Left lung (tissue), 10 donors: Measurements from ENCODE around the gene RNASEH2A. TPM values are rescaled to one million over a fixed set of nuclear protein-coding genes. Genes with fewer than 3 reads are reported as not detected.

Experiments
- ATAC-seq: fragments of 200-7000 bp; cut with Tn5 transposase; one replicate; pipeline ENCODE4 v1.9.1; 2020; ENCODE audit warnings: moderate library complexity
- DNase-seq, 4 donors: peaks; one replicate each; pipeline ENCODE4 v3.0.0-alpha.2; 2013 to 2020
- H3K27ac ChIP-seq, 2 donors: fragments of 200-600 bp; sonication (generic) in 1 of 2; one replicate each; pipeline versions ENCODE4 v1.5.0 to v1.8.0; 2020 to 2021
- H3K27me3 ChIP-seq, 2 donors: fragments of 200-600 bp; sonication (generic) in 1 of 2; one replicate each; pipeline versions ENCODE4 v1.5.0 to v1.8.0; 2020 to 2021
- H3K36me3 ChIP-seq, 2 donors: fragments of 200-600 bp; sonication (generic) in 1 of 2; one replicate each; pipeline versions ENCODE4 v1.5.0 to v1.8.0; 2020 to 2021
- H3K4me1 ChIP-seq, 2 donors: fragments of 200-600 bp; one replicate each; pipeline ENCODE4 v1.8.0; 2021
- H3K4me3 ChIP-seq, 2 donors: fragments of 200-600 bp; sonication (generic) in 1 of 2; one replicate each; pipeline versions ENCODE4 v1.5.0 to v1.8.0; 2020 to 2021; ENCODE audit warnings: mild to moderate bottlenecking in 1 of 2
- H3K9me3 ChIP-seq, 2 donors: fragments of 200-600 bp; sonication (generic) in 1 of 2; one replicate each; pipeline versions ENCODE4 v1.5.0 to v1.8.0; 2020 to 2021
- CTCF ChIP-seq, 2 donors: fragments of 200-600 bp; sonication (generic) in 1 of 2; IDR thresholded peaks; one replicate each; pipeline versions ENCODE4 v1.5.0 to v1.8.0; 2021; ENCODE audit warnings: antibody characterized with exemption in 2 of 2
- intact Hi-C, 2 donors: fragments of 100-400 bp; cut with DNase I; formaldehyde crosslinking; loops; one replicate each; pipeline versions ENCODE4 v1.11.2 to v1.14.2; 2022
- polyA plus RNA-seq, 6 donors: library from polyadenylated mRNA; unstranded; fragments of 120-200 nt; gene quantifications; one replicate each; pipeline ENCODE4 v1.2.1, GENCODE V29; 2013; ENCODE audit not compliant: insufficient read length in 6 of 6
- total RNA-seq, 2 donors: library from RNA; stranded (reverse); fragmentation: NEBNext Ultra II Directional; extraction: Animal tissue kit (Norgen Biotek cat#: 25700); gene quantifications; one replicate each; pipeline ENCODE4 v1.2.1, GENCODE V29; 2021
- donor health status: DM: no; HTN: yes; CAD: no.
- donor health status: DM: no; HTN: no; CAD: no.

RNASEH2A gene
- total and polyA plus RNA-seq, 8 donors: 10.9 to 47.4 (median 31.3) TPM

- peak overlapping the region; percentile 29 to 42 for H3K4me3 ChIP-seq
- no peaks in the 10 kb centered on the region for H3K27me3 ChIP-seq
- H3K9me3 ChIP-seq: no peaks in the 10 kb centered on the region
- intact Hi-C loops: no loop called here
- DNase-seq (no peak), ATAC-seq (no peak)
- no peak for TF ChIP-seq CTCF (IDR thresholded peaks at IDR 0.05)
- peak overlapping the region; percentile 99 to 100 for H3K27ac ChIP-seq
- no peaks in the 10 kb centered on the region for H3K36me3 ChIP-seq
- H3K4me1 ChIP-seq: peaks cover 48 to 92% of the 10 kb centered on the region in 2 donors
Measured at GRCh38 chr19:12782174-12782423, 24.3 kb upstream of the RNASEH2A start.

GRCh38 chr19:12782424-12783290, 23.7 kb upstream of the RNASEH2A start:
- Histone ChIP-seq H3K27me3 (no peaks in the 10 kb centered on the region), H3K36me3 (no peaks in the 10 kb centered on the region), H3K9me3 (no peaks in the 10 kb centered on the region), H3K27ac (peak overlapping the region; percentile 99 to 100), H3K4me1 (peaks cover 52 to 92% of the 10 kb centered on the region in 2 donors), H3K4me3 (peak overlapping the region; percentile 29 to 42)
- intact Hi-C loops: no loop called here
- no peak for TF ChIP-seq CTCF (IDR thresholded peaks at IDR 0.05)
- DNase-seq (peak; percentile 85 to 97 (median 90)), ATAC-seq (peak; percentile 51)

- intact Hi-C loops: no loop called here
- Histone ChIP-seq H3K4me3 (peak overlapping the region; percentile 29 to 42), H3K27me3 (no peaks in the 10 kb centered on the region), H3K4me1 (peaks cover 59 to 97% of the 10 kb centered on the region in 2 donors), H3K27ac (peak overlapping the region; percentile 99 to 100), H3K9me3 (no peaks in the 10 kb centered on the region), H3K36me3 (no peaks in the 10 kb centered on the region)
- ATAC-seq (no peak), DNase-seq (no peak)
- TF ChIP-seq CTCF (IDR thresholded peaks at IDR 0.05): no peak
Measured at GRCh38 chr19:12783291-12783848, 23.0 kb upstream of the RNASEH2A start.

GRCh38 chr19:12783849-12784393, 22.5 kb upstream of the RNASEH2A start:
- Histone ChIP-seq H3K27ac (peak overlapping the region; percentile 99 to 100), H3K4me1 (peaks cover 59 to 97% of the 10 kb centered on the region in 2 donors), H3K27me3 (no peaks in the 10 kb centered on the region), H3K4me3 (peak overlapping the region in 1 of 2 donors; percentile 42), H3K36me3 (no peaks in the 10 kb centered on the region), H3K9me3 (no peaks in the 10 kb centered on the region)
- ATAC-seq (peak; percentile 29), DNase-seq (peak in 2 of 4 donors; percentile 48 to 83)
- no peak for TF ChIP-seq CTCF (IDR thresholded peaks at IDR 0.05)
- intact Hi-C loops: no loop called here

- H3K4me3 ChIP-seq: no peak overlapping the region
Measured at GRCh38 chr19:12784394-12784870, 22.0 kb upstream of the RNASEH2A start.

More at GRCh38 chr19:12784394-12784870, 22.0 kb upstream of the RNASEH2A start:
- H3K9me3 ChIP-seq: no peaks in the 10 kb centered on the region
- H3K27me3 ChIP-seq: no peaks in the 10 kb centered on the region
- H3K27ac ChIP-seq: peak overlapping the region; percentile 99 to 100
- intact Hi-C loops: no loop called here
- H3K4me1 ChIP-seq: peaks cover 61 to 97% of the 10 kb centered on the region in 2 donors
- H3K36me3 ChIP-seq: no peaks in the 10 kb centered on the region
- DNase-seq (no peak), ATAC-seq (no peak)
- TF ChIP-seq CTCF (IDR thresholded peaks at IDR 0.05): no peak
